EL (cell line): ENCODE results near the gene WDR48.
"Not testable (repeated sequence)": the region's sequence is repeated elsewhere in the genome, so short reads cannot be mapped to it uniquely, and the experiment has no call there.

Experiments
- DNase-seq: peaks from one replicate; pipeline ENCODE4 v3.0.0-alpha.2; 2016

The WDR48 gene

DNA sequence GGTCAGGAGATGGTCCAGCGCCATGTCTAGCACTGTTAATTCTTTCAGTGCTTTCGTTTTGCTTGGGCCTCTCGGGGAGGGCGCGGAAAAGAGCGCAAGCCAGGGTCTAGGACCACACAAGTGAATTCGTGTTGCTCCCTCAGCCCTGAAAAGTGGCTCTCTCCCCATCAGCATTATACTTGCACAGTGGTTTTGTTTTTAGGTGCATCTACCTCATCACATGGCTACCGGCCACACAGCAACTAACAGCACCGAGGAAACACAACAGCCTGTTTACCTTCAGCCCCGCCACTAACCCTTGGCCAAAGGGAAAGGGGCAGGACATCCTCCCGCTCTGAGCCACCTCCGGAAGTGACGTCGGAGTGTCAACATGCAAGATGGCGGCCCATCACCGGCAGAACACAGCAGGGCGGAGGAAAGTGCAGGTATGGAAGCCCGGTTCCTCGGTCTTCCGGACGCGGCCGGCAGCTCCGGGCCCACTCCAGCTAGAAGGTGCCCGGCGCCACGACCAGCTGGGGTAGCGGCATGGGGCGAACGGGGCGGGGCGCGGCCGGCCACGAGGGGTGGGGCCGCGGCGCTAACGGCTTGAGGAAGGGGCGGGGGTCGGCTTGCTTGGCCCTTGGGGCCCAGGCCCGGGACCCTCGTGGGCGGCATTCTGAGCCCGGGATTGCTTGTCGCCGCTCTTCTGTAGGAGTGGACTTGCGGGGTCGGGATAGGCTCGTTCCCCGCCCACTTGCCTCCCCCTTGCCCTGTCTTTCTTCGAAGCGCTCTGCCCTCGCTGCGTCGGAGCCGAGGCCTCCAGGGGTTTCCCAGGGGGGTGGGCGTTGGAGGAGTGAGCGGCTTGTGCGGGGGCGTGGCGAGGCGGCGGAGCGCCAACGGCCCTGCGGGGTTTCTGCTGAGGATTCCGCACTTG is at the start of gene WDR48, which contains the start of gene SCN11A:
TSS of gene WDR48 (plus strand) at position 368 of the 913 bp plus-strand sequence. CDS start at position 378, 10 bp downstream.
TSS of gene SCN11A (minus strand) at position 296 of the 913 bp plus-strand sequence. CDS start 101,582 bp downstream, outside the sequence.
- peak; percentile 88 for DNase-seq

DNA sequence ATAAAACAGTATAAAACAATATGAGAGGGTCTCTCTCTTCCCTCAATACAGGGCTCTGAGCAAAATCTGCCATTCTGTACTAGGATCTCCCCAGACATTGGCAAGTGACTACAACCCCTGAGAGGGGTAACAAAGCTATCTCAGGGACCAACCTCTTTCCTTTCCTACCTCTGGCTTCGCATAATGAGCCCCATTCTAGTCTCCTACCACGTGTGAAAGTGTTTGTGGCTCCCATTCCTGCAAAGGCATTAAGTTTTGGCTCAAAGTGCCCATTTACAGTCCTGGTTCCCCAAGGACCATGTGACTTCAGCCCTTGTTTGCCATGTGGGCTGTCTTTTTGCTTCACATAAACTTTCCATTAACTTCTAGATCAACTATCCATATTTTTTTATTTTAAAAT is 46.5 kb upstream of the WDR48 start:
- no peak for DNase-seq

DNA sequence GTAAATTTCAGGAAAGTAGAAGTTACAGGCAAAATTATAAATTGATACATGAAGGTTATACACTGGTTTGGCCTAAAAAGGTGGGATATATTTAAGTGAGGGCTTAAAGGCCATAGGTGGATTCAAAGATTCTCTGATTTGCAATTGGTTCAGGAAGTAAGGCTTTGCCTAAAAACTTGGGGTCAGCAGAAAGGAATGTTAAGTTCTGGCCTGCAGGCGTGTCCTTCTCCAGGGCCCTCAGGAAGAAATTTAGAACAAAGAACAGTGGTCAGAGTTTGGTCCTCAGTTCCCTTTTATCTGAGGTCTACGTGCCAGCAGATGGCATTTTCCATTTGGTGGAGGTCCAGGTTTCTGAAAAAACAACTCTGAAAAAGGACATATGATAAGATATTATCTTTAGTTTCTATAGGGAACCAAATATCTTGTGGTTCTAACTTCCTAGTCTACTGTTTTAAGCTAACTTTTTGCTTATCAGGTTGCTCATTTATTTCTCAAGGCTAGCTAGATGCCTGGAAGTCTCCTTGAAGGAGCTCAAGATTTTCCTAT is 40.6 kb upstream of the WDR48 start:
- no peak for DNase-seq

DNA sequence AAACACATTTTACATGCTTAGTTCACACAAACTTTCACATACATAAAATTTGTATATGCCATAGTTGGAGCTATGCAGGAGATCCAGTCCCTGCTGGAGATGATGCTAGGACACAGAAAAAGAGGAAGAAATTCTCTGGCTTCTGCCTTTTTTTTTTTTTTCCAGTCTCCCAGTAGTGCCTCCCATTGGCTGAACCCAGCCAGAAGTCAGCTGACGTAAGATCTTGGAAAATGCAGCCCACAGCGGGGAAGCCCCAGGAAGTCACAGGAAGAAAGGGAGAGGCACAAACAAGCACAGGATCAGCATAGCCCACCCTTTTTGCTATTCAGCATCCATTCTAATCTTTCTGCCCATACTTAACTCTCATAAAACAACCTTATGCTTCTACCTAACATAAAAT is 38.5 kb upstream of the WDR48 start:
- DNase-seq: peak; percentile 23

DNA sequence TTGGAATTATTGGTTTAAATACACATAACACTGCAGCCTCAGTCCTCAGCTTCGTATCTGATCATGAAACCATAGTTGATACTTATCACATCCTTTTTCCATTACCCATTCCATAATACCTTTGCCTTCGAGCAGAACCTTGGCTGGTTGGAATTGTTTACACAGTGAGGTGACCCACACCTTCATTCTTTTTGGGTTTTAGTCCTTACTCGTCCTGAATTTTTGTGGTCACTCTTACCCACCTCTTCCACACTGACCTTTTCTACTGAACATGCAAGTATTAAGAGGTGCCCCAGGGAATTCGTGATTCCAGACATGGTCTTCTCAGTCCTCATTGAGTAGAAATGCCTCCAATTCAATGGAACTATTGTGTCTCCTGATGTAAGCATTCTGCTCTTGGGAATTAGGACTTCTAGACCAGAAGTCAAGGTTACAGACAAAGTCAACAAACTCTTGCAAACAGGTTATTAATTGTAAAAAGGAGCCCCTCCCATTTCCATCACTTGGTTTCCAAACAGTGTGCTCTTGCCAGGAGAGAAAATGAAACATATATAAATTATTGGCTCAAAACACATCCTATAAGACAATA is 37.8 kb upstream of the WDR48 start:
- no peak for DNase-seq

DNA sequence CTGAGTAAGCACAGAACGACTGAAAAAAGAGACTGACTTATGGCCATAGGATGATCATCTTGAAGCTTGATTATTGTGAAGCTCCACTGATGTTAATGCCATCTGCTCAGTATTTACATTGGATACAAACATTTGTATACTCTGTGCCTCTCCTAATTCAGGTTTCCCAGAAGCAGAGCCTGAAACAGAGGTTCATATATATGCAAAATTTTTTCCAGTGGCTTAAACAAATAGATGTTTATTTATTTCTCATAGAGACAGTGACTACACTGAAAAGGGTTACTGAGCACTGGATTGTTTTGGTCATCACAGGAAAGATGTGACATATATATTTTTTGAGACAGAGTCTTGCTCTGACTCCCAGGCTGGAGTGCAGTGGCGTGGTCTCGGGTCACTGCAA is 36.4 kb upstream of the WDR48 start:
- DNase-seq: no peak

DNA sequence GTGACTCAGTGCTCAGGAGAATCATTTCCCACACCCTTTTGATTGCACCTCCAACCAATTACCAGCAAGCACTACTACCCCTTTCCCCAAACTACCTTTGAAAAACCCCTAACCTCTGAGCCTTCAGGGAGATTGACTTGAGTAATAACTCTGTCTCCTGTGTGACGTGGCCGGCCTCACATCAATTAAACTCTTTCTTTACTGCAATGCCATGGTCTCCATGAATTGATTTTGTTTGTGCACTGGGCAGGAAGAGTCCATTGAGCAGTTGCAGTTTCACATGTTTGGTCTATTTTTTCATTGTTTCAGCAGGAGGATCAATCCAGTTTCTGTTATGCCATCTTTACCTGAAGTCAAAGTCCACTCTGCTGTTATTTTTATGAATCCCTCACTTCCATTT is 32.5 kb upstream of the WDR48 start:
- DNase-seq: no peak

DNA sequence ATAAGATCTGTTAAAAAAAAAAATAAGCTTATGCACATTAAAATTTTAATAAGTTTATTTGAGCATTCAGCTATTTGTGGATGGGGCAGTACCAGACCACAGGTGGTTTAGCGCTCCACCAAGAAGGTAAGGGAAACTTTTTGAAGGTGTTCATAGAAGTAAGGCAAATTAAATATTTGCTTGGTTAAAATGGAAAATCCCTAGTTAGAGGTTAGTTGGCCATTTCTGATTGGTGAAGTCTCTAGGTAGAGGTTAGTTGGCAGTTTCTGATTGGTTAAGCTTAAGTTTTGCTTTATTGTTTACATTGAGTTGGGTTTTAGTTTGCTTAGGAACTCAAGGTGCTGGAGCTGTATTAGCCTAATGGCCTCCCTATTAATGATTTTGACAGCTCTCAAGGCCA is 30.8 kb upstream of the WDR48 start:
- no peak for DNase-seq

DNA sequence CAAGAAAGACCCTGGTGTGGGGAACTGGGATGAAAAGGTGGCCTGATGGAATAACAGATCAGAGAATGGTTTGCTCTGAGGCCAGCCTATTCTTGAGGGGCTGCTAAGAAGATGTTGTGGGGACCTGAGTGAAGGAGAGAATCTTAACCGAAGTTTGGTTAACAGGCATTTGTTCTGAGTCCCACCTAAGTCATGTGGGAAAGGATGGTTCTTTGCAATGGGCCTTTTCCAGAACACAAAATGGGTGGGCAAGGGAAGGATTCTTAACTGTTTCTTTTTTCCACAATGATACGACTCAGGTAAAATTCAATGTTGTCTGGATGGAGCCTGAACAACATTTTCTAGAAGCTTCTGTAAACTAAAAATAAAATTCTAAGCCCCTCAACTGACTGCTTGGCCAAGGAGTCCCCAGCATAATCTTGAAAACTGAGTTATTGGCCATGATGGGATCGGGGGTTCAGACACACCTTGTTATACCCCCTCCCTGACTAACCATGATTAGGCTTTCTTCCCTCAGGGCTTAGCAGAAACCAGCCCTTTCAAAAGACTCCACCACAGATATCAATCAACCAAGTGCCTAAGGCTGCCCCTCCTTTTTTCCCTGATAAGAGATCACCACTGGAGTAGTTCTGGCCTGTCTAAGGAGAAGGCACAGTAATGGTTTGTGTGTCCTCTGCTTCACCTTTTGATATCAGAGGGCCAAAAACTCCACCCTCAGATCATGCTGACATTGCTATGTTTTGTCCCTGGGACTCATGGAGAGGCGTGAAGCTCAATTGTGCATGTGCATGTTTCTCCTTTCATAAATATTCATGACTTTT is 30.1 kb upstream of the WDR48 start:
- DNase-seq: no peak

DNA sequence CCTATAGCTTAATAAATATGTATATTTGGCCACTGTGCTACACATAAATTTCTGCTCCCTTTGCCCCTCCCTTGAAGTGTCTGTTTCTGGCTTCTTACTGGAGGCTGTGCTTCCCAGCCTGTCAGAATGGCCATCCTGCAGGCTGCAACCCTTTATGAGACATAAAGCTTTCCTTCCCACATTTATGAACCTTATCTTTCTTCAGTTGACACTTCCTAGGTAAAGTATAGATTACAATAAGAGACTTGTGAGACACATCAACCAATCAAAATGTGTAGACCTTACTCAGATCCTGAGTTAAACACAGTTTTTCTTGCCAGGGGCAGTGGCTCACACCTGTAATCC is 29.6 kb upstream of the WDR48 start:
- no peak for DNase-seq

DNA sequence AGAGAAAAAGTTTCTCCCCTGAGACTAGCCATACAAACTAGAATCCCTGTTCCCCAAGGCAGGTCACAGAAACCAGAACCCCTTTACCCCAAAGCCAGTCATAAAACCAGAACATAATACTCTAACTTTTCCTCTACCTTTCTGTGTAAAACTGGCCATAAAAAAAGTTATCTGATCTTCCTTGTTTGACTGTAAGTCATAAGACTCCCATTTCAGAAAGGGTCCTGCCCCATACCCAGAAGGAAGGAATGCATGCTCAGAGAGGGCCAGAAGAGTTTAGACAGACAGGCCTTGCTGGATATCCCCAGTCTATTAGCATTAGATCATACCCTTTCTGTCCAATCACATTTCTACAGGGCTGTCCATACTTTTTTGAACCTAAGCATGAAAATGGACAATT is 27.3 kb upstream of the WDR48 start:
- no peak for DNase-seq

DNA sequence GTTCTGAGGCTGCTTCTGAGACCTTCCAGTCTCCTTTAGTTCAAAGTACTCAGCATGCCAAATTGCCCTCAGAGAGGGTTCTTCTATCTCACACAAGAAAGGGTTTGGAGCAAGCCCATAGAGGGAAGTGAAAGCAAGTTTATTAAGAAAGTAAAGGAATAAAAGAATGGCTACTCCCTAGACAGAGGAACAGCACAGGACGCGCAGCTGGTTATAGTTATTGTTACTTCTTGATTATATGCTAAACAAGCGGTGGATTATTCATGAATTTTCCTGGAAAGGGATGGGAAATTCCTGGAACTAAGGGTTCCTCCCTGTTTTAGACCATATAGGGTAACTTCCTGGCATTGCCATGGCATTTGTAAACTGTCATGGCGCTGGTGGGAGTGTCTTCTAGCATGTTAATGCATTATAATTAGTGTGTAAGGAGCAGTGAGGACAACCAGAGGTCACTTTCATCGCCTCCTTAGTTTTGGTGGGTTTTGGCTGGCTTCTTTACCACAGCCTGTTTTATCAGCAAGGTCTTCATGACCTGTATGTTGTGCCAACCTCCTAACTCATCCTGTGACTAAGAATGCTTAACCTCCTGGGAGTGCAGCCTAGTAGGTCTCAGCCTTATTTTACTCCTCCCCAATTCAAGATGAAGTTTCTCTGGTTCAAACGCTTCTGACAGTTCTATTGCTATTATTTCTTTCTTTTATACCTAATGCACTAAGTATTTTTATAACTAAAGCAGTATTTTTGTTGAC is 26.4 kb upstream of the WDR48 start:
- no peak for DNase-seq

DNA sequence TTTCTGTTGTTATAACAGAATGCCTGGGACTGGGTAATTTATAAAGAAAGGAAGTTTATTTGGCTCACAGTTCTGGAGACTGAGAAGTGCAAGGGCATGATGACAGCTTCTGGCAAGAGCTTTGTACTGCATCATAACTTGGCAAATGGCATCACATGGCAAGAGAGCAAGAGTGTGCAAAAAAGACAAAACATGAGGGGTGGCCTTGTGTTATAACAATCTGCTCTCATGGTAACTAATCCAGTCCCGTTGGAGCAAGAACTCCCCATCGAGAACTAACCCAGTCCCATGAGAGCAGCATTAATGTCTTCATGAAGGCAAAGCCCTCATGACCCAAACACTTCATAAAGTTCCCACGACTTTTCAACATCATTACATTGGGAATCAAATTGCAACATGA is 23.3 kb upstream of the WDR48 start:
- no peak for DNase-seq

DNA sequence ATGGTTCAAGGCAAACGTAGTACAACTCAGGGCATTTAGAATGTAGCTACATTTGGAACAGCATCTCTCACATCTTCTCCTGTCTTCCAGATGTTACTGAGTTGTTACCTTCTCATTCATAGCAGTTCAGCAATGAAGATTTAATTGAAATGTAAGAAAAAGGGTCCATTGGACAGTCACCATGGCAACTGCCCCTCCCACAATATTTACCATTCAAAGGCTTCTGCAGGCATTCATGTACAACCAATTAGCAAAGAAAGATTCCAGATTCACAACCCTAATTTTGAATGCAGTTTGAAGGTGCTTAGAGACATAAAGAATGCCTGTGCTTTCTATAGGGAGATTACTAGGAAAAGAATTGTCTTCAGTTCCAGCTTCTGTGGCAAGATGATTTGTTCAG is 22.3 kb upstream of the WDR48 start:
- no peak for DNase-seq

DNA sequence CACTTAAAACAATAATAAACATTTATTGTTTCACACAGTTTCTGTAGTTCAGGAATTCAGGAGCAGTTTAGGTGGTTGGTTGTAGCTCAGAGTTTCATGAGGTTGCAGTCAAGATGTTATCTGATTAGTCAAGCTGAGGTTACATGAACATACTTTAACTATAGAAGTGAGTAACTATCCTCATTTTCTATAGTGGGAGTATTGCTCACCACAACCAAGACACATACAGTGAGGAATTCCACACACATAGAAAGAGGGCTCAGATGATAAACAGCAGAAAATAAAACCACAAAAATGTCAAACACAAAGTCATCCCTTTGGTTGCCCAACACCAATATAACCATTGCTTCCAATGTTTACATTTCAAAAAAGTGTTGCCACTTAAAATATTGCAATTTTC is 13.7 kb upstream of the WDR48 start:
- DNase-seq: peak; percentile 77

DNA sequence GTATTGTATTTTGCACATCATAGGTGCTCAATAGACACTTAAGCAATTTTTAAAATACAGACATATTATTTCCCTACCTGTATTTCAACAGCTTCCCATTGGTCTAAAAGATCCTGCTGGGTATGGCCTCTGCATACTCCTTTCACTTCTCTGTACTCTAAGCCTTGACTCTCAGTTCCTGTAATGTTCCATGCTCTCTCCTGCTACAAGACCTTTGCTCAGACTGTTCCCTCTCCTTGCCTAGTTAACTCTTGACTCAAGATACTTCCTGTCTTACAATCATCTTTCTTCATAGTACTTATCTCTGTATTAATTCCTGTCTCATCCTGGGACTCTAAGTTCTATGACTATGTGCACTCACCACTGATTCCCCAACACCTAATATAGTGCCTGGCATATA is 1.8 kb upstream of the WDR48 start:
- DNase-seq: no peak

DNA sequence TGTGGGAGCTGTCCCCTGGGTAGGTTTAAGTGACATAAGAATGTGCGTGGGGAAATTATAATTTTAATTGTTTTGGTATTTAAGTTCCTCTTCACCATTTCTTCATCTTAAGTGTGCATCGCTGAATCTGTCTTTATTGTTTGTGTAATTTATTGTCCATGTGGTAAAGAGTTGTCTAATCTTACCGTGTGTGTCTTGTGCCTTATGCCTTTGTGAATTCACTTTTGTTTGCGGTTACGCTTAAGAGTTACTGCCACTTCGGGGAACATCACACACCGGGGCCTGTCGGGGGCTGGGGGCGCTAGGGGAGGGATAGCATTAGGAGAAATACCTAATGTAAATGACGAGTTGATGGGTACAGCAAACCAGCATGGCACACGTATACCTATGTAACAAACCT is 767 bp downstream of the WDR48 start:
- DNase-seq: no peak

DNA sequence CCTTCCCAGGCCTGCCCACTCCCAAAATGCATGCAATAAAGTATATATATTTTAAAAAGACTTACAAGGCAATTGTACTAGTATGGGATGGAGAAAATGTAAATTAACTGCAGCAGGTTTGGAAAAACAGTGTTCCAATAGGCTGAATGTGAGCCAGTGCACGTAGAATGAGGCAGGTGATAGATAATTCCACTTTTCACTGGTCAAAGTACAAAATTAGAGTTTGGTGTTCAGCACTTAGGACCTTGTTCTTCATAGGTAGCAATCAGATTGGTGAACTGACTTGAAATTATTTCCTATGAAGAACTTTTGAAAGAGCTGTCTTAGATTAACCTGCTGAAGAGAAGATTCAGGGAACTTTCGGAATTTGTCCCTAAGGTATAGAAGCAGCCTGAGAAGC is 1.9 kb downstream of the WDR48 start:
- no peak for DNase-seq

DNA sequence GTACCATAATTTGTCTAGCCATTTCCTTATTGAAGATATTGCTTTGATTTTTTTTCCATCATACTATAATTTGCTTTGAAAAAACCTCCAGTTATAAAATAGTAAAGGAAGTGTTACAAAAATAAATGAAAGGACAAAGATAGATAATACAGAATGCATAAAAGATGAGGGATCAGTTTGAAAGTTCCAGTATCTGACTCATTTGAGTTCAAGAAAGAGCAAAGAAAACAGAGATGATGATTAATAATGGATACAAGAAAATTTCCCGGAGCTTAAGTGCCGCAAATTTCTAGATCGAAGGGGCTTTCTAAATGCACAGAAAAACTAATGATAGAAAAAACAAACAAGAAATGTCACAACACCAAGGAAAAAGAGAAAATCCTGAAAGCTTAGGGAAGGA is 4.3 kb downstream of the WDR48 start:
- no peak for DNase-seq

DNA sequence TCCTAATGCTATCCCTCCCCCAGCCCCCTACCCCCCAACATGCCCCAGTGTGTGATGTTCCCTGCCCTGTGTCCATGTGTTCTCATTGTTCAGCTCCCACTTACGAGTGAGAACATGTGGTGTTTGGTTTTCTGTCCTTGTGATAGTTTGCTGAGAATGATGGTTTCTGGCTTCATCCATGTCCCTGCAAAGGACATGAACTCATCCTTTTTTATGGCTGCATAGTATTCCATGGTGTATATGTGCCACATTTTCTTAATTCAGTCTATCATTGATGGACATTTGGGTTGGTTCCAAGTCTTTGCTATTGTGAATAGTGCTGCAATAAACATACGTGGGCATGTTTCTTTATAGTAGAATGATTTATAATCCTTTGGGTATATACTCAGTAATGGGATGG is 9.4 kb downstream of the WDR48 start:
- not testable (repeated sequence) for DNase-seq

DNA sequence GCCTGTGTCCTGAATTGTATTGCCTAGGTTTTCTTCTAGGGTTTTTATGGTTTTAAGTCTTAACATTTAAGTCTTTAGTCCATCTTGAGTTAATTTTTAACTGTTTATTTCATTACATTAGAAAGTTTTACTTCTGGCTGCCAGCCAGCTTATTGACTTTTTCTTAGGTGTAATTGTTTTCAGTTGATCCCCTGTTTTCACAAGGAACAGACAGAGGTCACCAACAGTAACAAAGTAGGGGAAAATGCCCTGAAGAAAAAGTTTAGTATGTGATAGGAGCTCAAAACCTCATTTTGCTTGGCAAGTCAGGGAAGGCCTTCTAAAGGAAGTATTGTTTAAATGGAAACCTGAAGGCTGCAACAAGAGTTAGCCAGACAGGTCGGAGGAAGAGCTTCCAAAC is 10.4 kb downstream of the WDR48 start:
- DNase-seq: no peak

DNA sequence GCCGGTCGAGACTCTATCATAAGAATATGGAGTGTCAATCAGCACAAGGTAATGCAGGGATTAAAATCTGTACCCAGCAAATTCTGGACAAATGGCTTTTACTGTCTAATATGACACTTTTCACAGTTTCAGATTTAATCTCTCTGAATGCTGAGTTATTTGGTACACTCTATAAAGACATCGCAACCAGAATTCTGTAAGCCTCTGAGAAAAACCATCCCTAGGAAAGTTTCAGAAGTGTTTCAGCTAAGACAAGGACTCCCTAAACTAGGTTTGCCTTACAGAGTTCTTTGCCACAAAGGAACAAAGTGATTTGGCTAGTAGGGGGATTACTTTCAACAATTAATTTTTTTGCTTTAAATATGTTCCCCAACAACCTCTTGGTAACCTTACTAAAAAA is 11.3 kb downstream of the WDR48 start:
- no peak for DNase-seq

DNA sequence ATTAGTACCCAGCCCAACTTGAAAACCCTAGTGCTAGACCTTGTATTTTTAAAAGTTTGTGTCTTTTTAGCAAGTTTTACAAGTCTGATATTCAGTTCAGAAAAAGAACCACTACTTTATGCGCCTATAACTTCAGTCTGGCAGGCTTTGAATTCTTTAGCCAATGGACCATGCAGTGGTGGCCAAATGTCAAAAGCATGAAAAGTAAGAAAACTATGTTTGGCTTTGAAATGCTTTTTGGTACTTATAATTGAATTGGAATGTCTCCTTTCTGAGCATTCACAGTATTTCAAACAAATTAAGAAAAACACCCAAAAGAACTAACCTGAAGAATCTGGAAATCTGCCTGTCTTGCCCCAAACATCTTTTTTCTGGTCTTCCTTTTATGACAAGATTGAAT is 12.8 kb downstream of the WDR48 start:
- peak; percentile 21 for DNase-seq
